Left cardiac atrium (tissue), 4 donors: Measurements from ENCODE around the gene CEBPA. TPM values are rescaled to one million over a fixed set of nuclear protein-coding genes. Genes with fewer than 3 reads are reported as not detected.

Experiments used
- ATAC-seq, 2 donors: fragments of 200-7000 bp; cut with Tn5 transposase; one replicate each; pipeline ENCODE4 v1.9.1; 2020; ENCODE audit warnings: mild to moderate bottlenecking in 2 of 2, moderate library complexity in 2 of 2
- DNase-seq: peaks from one replicate; pipeline ENCODE4 v3.0.0-alpha.2; 2020
- intact Hi-C, 2 donors: fragments of 100-400 bp; cut with DNase I; formaldehyde crosslinking; loops; one replicate each; pipeline versions ENCODE4 v1.14.1 to v1.15.1; 2022 to 2023
- total RNA-seq, 2 donors: library from RNA; stranded (reverse); fragmentation: NEBNext Ultra II Directional; extraction: Animal tissue kit (Norgen Biotek cat#: 25700); gene quantifications; one replicate each; pipeline ENCODE4 v1.2.1, GENCODE V29; 2021
- donor health status: DM: no; HTN: yes; CAD: no.
- donor health status: DM: no; HTN: yes; CAD: no; lungs with severe emphysema.
- donor health status: DM: yes; HTN: yes; CAD: no.
- donor health status: Dilated cardiomyopathy.

The CEBPA gene
- total RNA-seq, 2 donors from 2014 or later: 21.0 to 41.8 TPM

GRCh38 chr19:33278403-33279269, 23.7 kb downstream of the CEBPA start:
- ATAC-seq (peak in 1 of 2 donors; percentile 56), DNase-seq (no peak)
- intact Hi-C loops: no loop called here

- ATAC-seq (no peak), DNase-seq (no peak)
- intact Hi-C loops: no loop called here
Measured at GRCh38 chr19:33278023-33278402, 24.3 kb downstream of the CEBPA start.

GRCh38 chr19:33277434-33277833, 24.9 kb downstream of the CEBPA start:
- ATAC-seq (no peak), DNase-seq (no peak)
- intact Hi-C loops: no loop called here

- intact Hi-C loops: no loop called here
- DNase-seq (no peak), ATAC-seq (no peak)
Measured at GRCh38 chr19:33275933-33276619, 26.3 kb downstream of the CEBPA start.

- no peak for ATAC-seq
- intact Hi-C loops: no loop called here
- DNase-seq: no peak
Measured at GRCh38 chr19:33275559-33275932, 26.8 kb downstream of the CEBPA start.

GRCh38 chr19:33274663-33275558, 27.4 kb downstream of the CEBPA start:
- ATAC-seq (no peak), DNase-seq (no peak)

GRCh38 chr19:33273881-33274662, 28.3 kb downstream of the CEBPA start:
- peak; percentile 60 for DNase-seq
- intact Hi-C loops: no loop called here
- ATAC-seq: peak; percentile 17 to 61

More at GRCh38 chr19:33274663-33275558, 27.4 kb downstream of the CEBPA start:
- intact Hi-C loops: no loop called here

GRCh38 chr19:33273065-33273736, 29.1 kb downstream of the CEBPA start:
- DNase-seq (no peak), ATAC-seq (peak; percentile 21 to 55)
- intact Hi-C loops: no loop called here

- DNase-seq: no peak
- intact Hi-C loops: no loop called here
- ATAC-seq: no peak
Measured at GRCh38 chr19:33271246-33272021, 30.9 kb downstream of the CEBPA start.

GRCh38 chr19:33270769-33271168, 31.6 kb downstream of the CEBPA start:
- intact Hi-C loops: no loop called here
- no peak for ATAC-seq
- no peak for DNase-seq

- DNase-seq: peak; percentile 11
- intact Hi-C loops: no loop called here
- no peak for ATAC-seq
Measured at GRCh38 chr19:33269016-33269415, 33.3 kb downstream of the CEBPA start.

GRCh38 chr19:33268162-33268991, 34.0 kb downstream of the CEBPA start:
- peak; percentile 19 for DNase-seq
- intact Hi-C loops: no loop called here
- ATAC-seq: peak; percentile 21 to 44

GRCh38 chr19:33267706-33268105, 34.6 kb downstream of the CEBPA start:
- DNase-seq (no peak), ATAC-seq (no peak)
- intact Hi-C loops: no loop called here

- intact Hi-C loops: no loop called here
- DNase-seq (no peak), ATAC-seq (no peak)
Measured at GRCh38 chr19:33266974-33267484, 35.3 kb downstream of the CEBPA start.

GRCh38 chr19:33264881-33265445, 37.4 kb downstream of the CEBPA start:
- intact Hi-C loops: no loop called here
- DNase-seq: no peak

GRCh38 chr19:33263325-33264023, 38.9 kb downstream of the CEBPA start:
- ATAC-seq (no peak), DNase-seq (no peak)
- intact Hi-C loops: no loop called here

More at GRCh38 chr19:33264881-33265445, 37.4 kb downstream of the CEBPA start:
- ATAC-seq: no peak
